ENCODE results near the gene CCRL2. TPM values are rescaled to one million over a fixed set of nuclear protein-coding genes. Genes with fewer than 3 reads are reported as not detected.

Gene CCRL2
- polyA plus RNA-seq, 1 donor from 2014 or later: not detected

DNA sequence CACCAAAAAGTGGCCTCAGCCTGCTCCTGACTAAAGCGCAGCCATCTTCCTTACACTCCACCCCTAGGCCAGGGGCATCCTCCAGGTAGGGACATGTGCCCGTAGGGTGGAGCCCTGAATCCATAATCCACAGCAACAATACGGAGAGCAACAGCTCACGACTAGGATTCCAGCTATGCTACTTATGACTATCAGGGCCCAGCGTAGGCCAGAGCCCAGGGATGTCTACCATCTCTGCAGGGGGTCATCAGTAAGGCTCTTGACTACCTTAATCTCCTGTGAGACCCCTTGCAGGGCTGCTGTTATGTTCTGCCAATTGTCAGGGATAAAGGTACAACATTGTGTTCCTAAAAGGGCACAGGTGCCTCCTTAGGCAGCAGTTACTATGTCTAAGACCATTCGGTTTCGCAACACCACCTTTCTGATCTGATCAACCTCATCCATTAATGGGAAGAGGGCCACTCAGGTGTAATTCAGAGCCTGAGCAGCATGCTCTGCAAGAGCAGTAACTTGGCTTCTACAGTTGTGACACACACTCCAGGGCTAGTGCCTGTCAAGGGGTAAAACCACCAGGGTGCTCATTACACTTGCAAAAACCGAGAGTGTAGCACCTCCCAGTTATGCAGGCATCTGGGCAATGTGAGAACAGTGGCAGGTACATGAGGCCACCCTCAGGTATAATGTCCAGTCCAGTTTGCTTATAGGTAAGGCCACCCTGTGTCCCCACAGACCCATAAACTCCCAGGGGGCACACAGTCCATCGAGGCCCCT, 11.0 kb downstream of the CCRL2 start:
- Histone ChIP-seq H3K79me2 (replicated peaks; ENCODE audit: insufficient read depth, low read length) (no peaks in the 10 kb centered on the region), H3K4me3 (ENCODE audit: low read length) (no peak overlapping the region), H4K20me1 (ENCODE audit: insufficient read depth) (no peaks in the 10 kb centered on the region), H3K27ac (ENCODE audit: low read length) (no peak overlapping the region), H3K36me3 (ENCODE audit: insufficient read depth, low read length) (no peaks in the 10 kb centered on the region), H2AFZ (ENCODE audit: low read depth, low read length) (no peak overlapping the region), H3F3A (ENCODE audit: insufficient read depth, low read length, poor library complexity, severe bottlenecking) (no peaks in the 10 kb centered on the region), H3K27me3 (ENCODE audit: insufficient read depth, low read depth, low read length) (no peaks in the 10 kb centered on the region), H3K9ac (ENCODE audit: low read length) (no peak overlapping the region), H3K9me2 (ENCODE audit: insufficient read depth, low read length) (no peaks in the 10 kb centered on the region), H3K4me2 (ENCODE audit: low read length) (no peak overlapping the region), H3K9me3 (ENCODE audit: low read length) (no peaks in the 10 kb centered on the region)
- TF ChIP-seq SMC3 (conservative IDR thresholded peaks at IDR 0.05; ENCODE audit: poor library complexity) (no peak), EP300 (conservative IDR thresholded peaks at IDR 0.05; ENCODE audit: poor library complexity, severe bottlenecking) (no peak), POLR2AphosphoS5 (IDR thresholded peaks at IDR 0.05) (no peak), MXI1 (conservative IDR thresholded peaks at IDR 0.05; ENCODE audit: poor library complexity, severe bottlenecking) (no peak), EZH2 (IDR thresholded peaks at IDR 0.05; ENCODE audit: borderline replicate concordance, insufficient read depth, low read length, poor library complexity, severe bottlenecking) (no peak), TAF1 (IDR thresholded peaks at IDR 0.05; ENCODE audit: low read depth) (no peak), RAD21 (conservative IDR thresholded peaks at IDR 0.05) (no peak)
- TF ChIP-seq, protein P1, sequence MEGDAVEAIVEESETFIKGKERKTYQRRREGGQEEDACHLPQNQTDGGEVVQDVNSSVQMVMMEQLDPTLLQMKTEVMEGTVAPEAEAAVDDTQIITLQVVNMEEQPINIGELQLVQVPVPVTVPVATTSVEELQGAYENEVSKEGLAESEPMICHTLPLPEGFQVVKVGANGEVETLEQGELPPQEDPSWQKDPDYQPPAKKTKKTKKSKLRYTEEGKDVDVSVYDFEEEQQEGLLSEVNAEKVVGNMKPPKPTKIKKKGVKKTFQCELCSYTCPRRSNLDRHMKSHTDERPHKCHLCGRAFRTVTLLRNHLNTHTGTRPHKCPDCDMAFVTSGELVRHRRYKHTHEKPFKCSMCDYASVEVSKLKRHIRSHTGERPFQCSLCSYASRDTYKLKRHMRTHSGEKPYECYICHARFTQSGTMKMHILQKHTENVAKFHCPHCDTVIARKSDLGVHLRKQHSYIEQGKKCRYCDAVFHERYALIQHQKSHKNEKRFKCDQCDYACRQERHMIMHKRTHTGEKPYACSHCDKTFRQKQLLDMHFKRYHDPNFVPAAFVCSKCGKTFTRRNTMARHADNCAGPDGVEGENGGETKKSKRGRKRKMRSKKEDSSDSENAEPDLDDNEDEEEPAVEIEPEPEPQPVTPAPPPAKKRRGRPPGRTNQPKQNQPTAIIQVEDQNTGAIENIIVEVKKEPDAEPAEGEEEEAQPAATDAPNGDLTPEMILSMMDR (IDR thresholded peaks at IDR 0.05; ENCODE audit: poor library complexity, severe bottlenecking): no peak
- TF ChIP-seq, protein P2, sequence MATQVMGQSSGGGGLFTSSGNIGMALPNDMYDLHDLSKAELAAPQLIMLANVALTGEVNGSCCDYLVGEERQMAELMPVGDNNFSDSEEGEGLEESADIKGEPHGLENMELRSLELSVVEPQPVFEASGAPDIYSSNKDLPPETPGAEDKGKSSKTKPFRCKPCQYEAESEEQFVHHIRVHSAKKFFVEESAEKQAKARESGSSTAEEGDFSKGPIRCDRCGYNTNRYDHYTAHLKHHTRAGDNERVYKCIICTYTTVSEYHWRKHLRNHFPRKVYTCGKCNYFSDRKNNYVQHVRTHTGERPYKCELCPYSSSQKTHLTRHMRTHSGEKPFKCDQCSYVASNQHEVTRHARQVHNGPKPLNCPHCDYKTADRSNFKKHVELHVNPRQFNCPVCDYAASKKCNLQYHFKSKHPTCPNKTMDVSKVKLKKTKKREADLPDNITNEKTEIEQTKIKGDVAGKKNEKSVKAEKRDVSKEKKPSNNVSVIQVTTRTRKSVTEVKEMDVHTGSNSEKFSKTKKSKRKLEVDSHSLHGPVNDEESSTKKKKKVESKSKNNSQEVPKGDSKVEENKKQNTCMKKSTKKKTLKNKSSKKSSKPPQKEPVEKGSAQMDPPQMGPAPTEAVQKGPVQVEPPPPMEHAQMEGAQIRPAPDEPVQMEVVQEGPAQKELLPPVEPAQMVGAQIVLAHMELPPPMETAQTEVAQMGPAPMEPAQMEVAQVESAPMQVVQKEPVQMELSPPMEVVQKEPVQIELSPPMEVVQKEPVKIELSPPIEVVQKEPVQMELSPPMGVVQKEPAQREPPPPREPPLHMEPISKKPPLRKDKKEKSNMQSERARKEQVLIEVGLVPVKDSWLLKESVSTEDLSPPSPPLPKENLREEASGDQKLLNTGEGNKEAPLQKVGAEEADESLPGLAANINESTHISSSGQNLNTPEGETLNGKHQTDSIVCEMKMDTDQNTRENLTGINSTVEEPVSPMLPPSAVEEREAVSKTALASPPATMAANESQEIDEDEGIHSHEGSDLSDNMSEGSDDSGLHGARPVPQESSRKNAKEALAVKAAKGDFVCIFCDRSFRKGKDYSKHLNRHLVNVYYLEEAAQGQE (IDR thresholded peaks at IDR 0.05; ENCODE audit: borderline replicate concordance): no peak

DNA sequence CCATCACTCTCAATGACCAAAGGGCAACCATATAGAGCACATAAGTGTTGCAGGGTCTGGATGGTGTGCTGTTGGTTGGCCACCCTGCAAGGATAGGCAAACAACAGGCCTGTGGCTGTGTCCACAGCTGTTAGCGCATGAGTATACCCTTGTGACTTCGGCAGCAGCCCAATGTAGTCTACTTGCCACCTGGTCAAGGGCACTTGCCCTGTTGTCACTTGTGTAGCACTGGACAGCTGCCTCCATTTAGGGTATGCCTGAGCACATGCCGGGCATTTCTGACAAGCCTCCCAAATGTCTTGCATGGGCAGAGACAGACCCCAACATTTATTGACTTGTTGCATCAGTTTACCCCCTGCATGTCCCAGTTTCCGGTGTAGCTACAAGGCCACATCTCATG, 12.8 kb downstream of the CCRL2 start:
- Histone ChIP-seq H3K27me3 (ENCODE audit: insufficient read depth, low read depth, low read length) (no peaks in the 10 kb centered on the region), H3K9ac (ENCODE audit: low read length) (no peak overlapping the region), H3K4me3 (ENCODE audit: low read length) (no peak overlapping the region), H3K4me2 (ENCODE audit: low read length) (no peak overlapping the region), H3F3A (ENCODE audit: insufficient read depth, low read length, poor library complexity, severe bottlenecking) (no peaks in the 10 kb centered on the region), H3K27ac (ENCODE audit: low read length) (no peak overlapping the region), H3K9me2 (ENCODE audit: insufficient read depth, low read length) (no peaks in the 10 kb centered on the region), H3K36me3 (ENCODE audit: insufficient read depth, low read length) (no peaks in the 10 kb centered on the region), H3K9me3 (ENCODE audit: low read length) (no peaks in the 10 kb centered on the region), H2AFZ (ENCODE audit: low read depth, low read length) (no peak overlapping the region), H4K20me1 (ENCODE audit: insufficient read depth) (no peaks in the 10 kb centered on the region), H3K79me2 (replicated peaks; ENCODE audit: insufficient read depth, low read length) (no peaks in the 10 kb centered on the region)
- TF ChIP-seq POLR2AphosphoS5 (IDR thresholded peaks at IDR 0.05) (no peak), TAF1 (IDR thresholded peaks at IDR 0.05; ENCODE audit: low read depth) (no peak), SMC3 (conservative IDR thresholded peaks at IDR 0.05; ENCODE audit: poor library complexity) (no peak), RAD21 (conservative IDR thresholded peaks at IDR 0.05) (no peak), EZH2 (IDR thresholded peaks at IDR 0.05; ENCODE audit: borderline replicate concordance, insufficient read depth, low read length, poor library complexity, severe bottlenecking) (no peak), EP300 (conservative IDR thresholded peaks at IDR 0.05; ENCODE audit: poor library complexity, severe bottlenecking) (no peak), MXI1 (conservative IDR thresholded peaks at IDR 0.05; ENCODE audit: poor library complexity, severe bottlenecking) (no peak)
- TF ChIP-seq, protein P2 (IDR thresholded peaks at IDR 0.05; ENCODE audit: borderline replicate concordance): no peak
- TF ChIP-seq, protein P1 (IDR thresholded peaks at IDR 0.05; ENCODE audit: poor library complexity, severe bottlenecking): no peak

Measured in neural cell (in vitro differentiated cells).